Testis (tissue), 3 donors: ENCODE measurements around the gene DDR1. TPM values are rescaled to one million over a fixed set of nuclear protein-coding genes. Genes with fewer than 3 reads are reported as not detected.

Experiments
- DNase-seq: peaks from one replicate; pipeline ENCODE4 v3.0.0-alpha.2; 2019
- H3K27ac ChIP-seq, 2 donors: fragments of 200-600 bp; sonication (generic); one replicate each; pipeline ENCODE4 v1.5.1; 2019
- H3K27me3 ChIP-seq: fragments of 200-600 bp; sonication (generic); one replicate; pipeline ENCODE4 v1.5.1; 2019
- H3K36me3 ChIP-seq: fragments of 200-600 bp; sonication (generic); one replicate; pipeline ENCODE4 v1.5.1; 2017; ENCODE audit warnings: low read depth; ENCODE audit errors: missing control alignments
- H3K4me1 ChIP-seq: fragments of 200-600 bp; sonication (generic); one replicate; pipeline ENCODE4 v1.5.1; 2019
- H3K4me3 ChIP-seq, 2 donors: fragments of 200-600 bp; sonication (generic); one replicate each; pipeline ENCODE4 v1.5.1; 2017 to 2019
- H3K9me3 ChIP-seq: fragments of 200-600 bp; sonication (generic); one replicate; pipeline ENCODE4 v1.5.1; 2017
- POLR2A ChIP-seq: fragments of 450-650 bp; IDR thresholded peaks from one replicate; pipeline ENCODE4 v1.6.1; 2017; ENCODE audit warnings: antibody characterized with exemption, mild to moderate bottlenecking, moderate library complexity
- WGBS, 2 donors: methylation state at CpG; one replicate each; pipeline ENCODE4 v1.1.5; 2018; 5-methylcytosine and 5-hydroxymethylcytosine counted together
- intact Hi-C: fragments of 100-400 bp; cut with DNase I; formaldehyde crosslinking; loops from one replicate; pipeline ENCODE4 v1.15.1; 2023; ENCODE audit warnings: low total_unique reads
- polyA plus RNA-seq: library from polyadenylated mRNA; stranded (reverse); fragments of 350-450 nt; fragmentation: Illumina TruSeq; extraction: RNeasy Lipid Tissue Mini Kit (QIAGEN cat#74804); gene quantifications from one replicate; pipeline ENCODE4 v1.2.3, GENCODE V29; 2014; ENCODE audit warnings: low read depth, low replicate concordance; ENCODE audit not compliant: insufficient read depth
- total RNA-seq, 2 donors: library from RNA; depleted of rRNA; stranded (reverse); fragments of >200 nt; gene quantifications; one replicate each; pipeline ENCODE4 v1.2.3, GENCODE V29; 2016
- TF ChIP-seq, protein P1 (sequence below), 3 experiments: fragments of 450-650 bp in 2 of 3; fragments of 200-600 bp in 1 of 3; sonication (generic) in 1 of 3; IDR thresholded peaks; one replicate each; pipeline ENCODE4 v1.5.1; 2016 to 2019; ENCODE audit warnings: antibody characterized with exemption in 3 of 3, mild to moderate bottlenecking in 2 of 3, moderate library complexity in 1 of 3

Gene DDR1
- total and polyA plus RNA-seq, 3 donors from 2014 or later = 33.8 to 97.6 (median 94.6) TPM

DNA sequence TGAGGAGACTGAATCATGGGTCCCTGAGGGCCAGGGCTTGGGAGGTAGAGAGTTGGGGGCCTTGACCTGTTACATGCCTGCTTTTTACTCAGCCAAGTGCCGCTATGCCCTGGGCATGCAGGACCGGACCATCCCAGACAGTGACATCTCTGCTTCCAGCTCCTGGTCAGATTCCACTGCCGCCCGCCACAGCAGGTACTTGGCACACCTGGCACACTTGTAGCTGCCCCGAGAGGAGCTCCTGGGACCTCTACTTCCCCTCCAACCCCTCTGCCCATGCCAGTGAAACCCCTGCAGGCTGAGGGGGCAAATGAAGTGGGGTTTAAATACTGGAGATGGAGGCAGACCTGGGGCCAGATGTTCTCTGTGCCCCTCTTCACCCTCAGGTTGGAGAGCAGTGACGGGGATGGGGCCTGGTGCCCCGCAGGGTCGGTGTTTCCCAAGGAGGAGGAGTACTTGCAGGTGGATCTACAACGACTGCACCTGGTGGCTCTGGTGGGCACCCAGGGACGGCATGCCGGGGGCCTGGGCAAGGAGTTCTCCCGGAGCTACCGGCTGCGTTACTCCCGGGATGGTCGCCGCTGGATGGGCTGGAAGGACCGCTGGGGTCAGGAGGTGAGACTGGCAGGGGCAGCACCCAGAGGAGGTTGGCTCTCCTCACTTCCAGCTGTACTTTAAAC lies 4.6 kb downstream of the DDR1 start:
- Histone ChIP-seq H3K27me3 (no peaks in the 10 kb centered on the region), H3K4me1 (peaks cover 20% of the 10 kb centered on the region), H3K9me3 (no peaks in the 10 kb centered on the region), H3K4me3 (no peak overlapping the region), H3K36me3 (no peaks in the 10 kb centered on the region), H3K27ac (no peak overlapping the region)
- 83 to 86% methylated on average over 18 of the region's 18 CpGs for WGBS, 2 donors
- TF ChIP-seq, protein P1, sequence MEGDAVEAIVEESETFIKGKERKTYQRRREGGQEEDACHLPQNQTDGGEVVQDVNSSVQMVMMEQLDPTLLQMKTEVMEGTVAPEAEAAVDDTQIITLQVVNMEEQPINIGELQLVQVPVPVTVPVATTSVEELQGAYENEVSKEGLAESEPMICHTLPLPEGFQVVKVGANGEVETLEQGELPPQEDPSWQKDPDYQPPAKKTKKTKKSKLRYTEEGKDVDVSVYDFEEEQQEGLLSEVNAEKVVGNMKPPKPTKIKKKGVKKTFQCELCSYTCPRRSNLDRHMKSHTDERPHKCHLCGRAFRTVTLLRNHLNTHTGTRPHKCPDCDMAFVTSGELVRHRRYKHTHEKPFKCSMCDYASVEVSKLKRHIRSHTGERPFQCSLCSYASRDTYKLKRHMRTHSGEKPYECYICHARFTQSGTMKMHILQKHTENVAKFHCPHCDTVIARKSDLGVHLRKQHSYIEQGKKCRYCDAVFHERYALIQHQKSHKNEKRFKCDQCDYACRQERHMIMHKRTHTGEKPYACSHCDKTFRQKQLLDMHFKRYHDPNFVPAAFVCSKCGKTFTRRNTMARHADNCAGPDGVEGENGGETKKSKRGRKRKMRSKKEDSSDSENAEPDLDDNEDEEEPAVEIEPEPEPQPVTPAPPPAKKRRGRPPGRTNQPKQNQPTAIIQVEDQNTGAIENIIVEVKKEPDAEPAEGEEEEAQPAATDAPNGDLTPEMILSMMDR (IDR thresholded peaks at IDR 0.05) = no peak
- no peak for TF ChIP-seq POLR2A
- DNase-seq = no peak
- intact Hi-C loops = no loop called here

DNA sequence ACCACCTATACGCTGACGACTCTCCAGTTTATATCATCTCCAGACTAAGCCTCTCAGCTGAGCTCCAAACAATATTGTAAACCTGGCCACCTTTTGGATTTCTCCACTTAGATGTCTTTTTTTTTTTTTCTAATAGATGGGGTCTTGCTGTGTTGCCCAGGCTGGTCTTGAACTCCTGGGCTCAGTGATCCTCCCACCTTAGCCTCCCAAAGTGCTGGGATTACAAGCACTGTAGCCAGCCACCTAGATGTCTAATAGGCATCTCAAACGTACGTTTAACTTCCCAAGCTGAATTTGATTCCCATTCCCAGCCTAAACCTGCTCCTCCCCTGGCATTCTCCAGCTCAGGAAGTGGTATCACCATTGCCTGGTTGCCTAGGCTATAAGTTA lies 5.2 kb downstream of the DDR1 start:
- Histone ChIP-seq H3K4me3 (no peak overlapping the region), H3K27me3 (no peaks in the 10 kb centered on the region), H3K27ac (no peak overlapping the region), H3K36me3 (no peaks in the 10 kb centered on the region), H3K4me1 (peaks cover 20% of the 10 kb centered on the region), H3K9me3 (no peaks in the 10 kb centered on the region)
- WGBS, 2 donors = 58 to 78% methylated on average over 4 of the region's 4 CpGs
- intact Hi-C loops = no loop called here
- TF ChIP-seq, protein P1 (IDR thresholded peaks at IDR 0.05) = no peak
- TF ChIP-seq POLR2A = no peak
- no peak for DNase-seq

DNA sequence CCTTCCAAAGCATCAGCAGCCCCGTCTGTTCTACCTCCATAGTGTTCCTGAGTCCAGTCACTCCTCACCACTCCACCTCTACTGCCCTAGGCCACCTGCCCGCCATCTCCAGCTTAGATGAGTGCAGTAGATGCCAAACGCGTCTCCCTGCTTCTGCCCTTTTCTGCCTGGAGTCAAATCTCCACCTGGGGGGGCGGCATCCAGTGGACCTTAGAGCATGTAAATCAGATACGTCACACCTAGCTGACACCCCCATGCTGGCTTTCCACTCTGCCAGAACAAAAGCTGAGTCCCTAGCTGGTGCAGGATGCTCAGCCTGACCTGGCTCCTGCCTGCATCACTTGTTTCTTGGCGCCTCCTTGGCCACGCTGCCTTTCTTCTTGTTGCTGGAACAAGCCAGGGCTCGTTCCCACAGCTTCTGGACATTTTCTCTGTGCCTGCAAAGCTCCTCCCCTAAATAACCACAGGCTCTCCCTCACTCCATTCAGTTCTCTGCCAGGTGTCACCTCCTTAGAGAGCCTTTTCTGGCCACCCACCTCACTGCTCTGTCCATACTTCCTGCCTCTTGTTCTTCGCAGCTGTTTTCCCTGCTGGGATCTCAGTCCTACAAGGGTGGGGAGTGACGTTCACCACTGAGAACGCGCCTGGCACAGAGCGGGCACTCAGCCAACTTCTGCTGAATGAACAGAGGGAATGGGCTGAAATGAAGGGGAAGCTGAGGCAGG lies 5.8 kb downstream of the DDR1 start:
- DNase-seq = no peak
- peaks cover 19% of the 10 kb centered on the region for H3K4me1 ChIP-seq
- H3K27ac ChIP-seq = no peak overlapping the region
- WGBS, 2 donors = 78 to 81% methylated on average over 14 of the region's 14 CpGs
- H3K36me3 ChIP-seq = no peaks in the 10 kb centered on the region
- no peak overlapping the region for H3K4me3 ChIP-seq
- H3K9me3 ChIP-seq = no peaks in the 10 kb centered on the region
- no peaks in the 10 kb centered on the region for H3K27me3 ChIP-seq
- intact Hi-C loops = no loop called here
- no peak for TF ChIP-seq POLR2A
- TF ChIP-seq, protein P1 (IDR thresholded peaks at IDR 0.05) = no peak

DNA sequence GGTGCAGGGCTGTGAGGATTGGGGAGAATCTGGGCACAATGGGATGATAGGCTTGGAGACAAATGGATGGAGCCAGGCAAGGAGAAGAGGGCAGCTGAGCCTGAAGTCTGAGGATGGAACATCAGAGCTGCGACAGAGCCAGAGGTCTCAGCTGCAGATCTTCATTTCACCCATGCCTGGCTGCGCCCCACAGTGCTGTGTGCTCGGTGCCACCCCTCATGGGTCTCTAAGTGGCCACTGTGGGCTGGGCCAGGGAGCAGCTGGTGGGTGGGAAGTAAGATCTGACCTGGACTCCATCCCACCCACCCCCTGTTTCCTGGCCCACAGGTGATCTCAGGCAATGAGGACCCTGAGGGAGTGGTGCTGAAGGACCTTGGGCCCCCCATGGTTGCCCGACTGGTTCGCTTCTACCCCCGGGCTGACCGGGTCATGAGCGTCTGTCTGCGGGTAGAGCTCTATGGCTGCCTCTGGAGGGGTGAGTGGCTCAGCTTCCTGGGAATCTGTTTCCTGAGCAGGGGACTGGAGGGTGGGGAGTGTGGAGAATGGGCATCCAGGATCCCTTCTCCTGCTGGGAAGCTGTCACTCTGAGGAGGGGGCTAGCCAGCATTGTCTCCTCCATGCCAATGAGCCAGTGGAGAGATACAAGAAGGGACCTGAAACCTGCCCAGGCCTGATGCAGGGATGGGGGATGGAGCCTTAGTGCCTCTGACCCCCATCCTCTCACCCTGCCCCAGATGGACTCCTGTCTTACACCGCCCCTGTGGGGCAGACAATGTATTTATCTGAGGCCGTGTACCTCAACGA lies 6.5 kb downstream of the DDR1 start:
- intact Hi-C loops = no loop called here
- WGBS, 2 donors = 73 to 87% methylated on average over 9 to 12 of the region's 12 CpGs
- no peaks in the 10 kb centered on the region for H3K36me3 ChIP-seq
- no peak overlapping the region for H3K27ac ChIP-seq
- TF ChIP-seq POLR2A = no peak
- TF ChIP-seq, protein P1 (IDR thresholded peaks at IDR 0.05) = no peak
- no peak overlapping the region for H3K4me3 ChIP-seq
- peaks cover 12% of the 10 kb centered on the region for H3K4me1 ChIP-seq
- H3K27me3 ChIP-seq = no peaks in the 10 kb centered on the region
- DNase-seq = no peak
- no peaks in the 10 kb centered on the region for H3K9me3 ChIP-seq
